K562 (cell line): ENCODE measurements around the gene ANKS1A. TPM values are rescaled to one million over a fixed set of nuclear protein-coding genes. Genes with fewer than 3 reads are reported as not detected.

Experiments used
- COPS2 ChIP-seq: fragments of 450-650 bp; conservative IDR thresholded peaks from 2 replicates; pipeline ENCODE4 v1.6.1; 2016; ENCODE audit warnings: mild to moderate bottlenecking, moderate library complexity
- CTCF ChIP-seq, 3 experiments: IDR thresholded peaks in 2 of 3; conservative IDR thresholded peaks in 1 of 3; 2 replicates each; pipeline ENCODE4 v1.5.1; 2011 to 2012; ENCODE audit warnings: low read length in 3 of 3, mild to moderate bottlenecking in 3 of 3, control low read depth in 2 of 3, improper control_type of control experiment in 1 of 3, inconsistent platforms in 1 of 3, low read depth in 1 of 3, mixed read lengths in 1 of 3, moderate library complexity in 1 of 3; ENCODE audit not compliant: insufficient read depth in 2 of 3
- DDX20 ChIP-seq: fragments of 450-650 bp; IDR thresholded peaks from 2 replicates; pipeline ENCODE4 v1.6.1; 2016; ENCODE audit warnings: missing genetic modification characterization, low read depth, mild to moderate bottlenecking, missing compliant biosample characterization, moderate library complexity
- ESRRA ChIP-seq: fragments of 450-650 bp; IDR thresholded peaks from 2 replicates; pipeline ENCODE4 v1.6.1; 2014; ENCODE audit warnings: low read depth, mild to moderate bottlenecking, moderate library complexity, borderline replicate concordance
- FOXO4 ChIP-seq: fragments of 450-650 bp; formaldehyde crosslinking; IDR thresholded peaks from 2 replicates; pipeline ENCODE4 v1.4.0; 2020; ENCODE audit warnings: mild to moderate bottlenecking, moderate library complexity
- KAT8 ChIP-seq: fragments of 450-650 bp; IDR thresholded peaks from 2 replicates; pipeline ENCODE4 v1.6.1; 2016; ENCODE audit warnings: low read depth, mild to moderate bottlenecking
- MBD1 ChIP-seq: fragments of 250-450 bp; sonication (Bioruptor Pico); IDR thresholded peaks from 2 replicates; pipeline ENCODE4 v1.8.0; 2022; ENCODE audit warnings: inconsistent platforms
- MEF2A ChIP-seq: IDR thresholded peaks from 2 replicates; pipeline ENCODE4 v1.6.1; 2011; ENCODE audit warnings: low read depth, mild to moderate bottlenecking, low read length, moderate library complexity; ENCODE audit not compliant: control insufficient read depth
- MEF2D ChIP-seq: conservative IDR thresholded peaks from 2 replicates; pipeline ENCODE4 v1.6.1; 2016; ENCODE audit warnings: low read depth, missing genetic modification characterization, missing compliant biosample characterization
- NFRKB ChIP-seq: fragments of 450-650 bp; IDR thresholded peaks from 2 replicates; pipeline ENCODE4 v1.6.1; 2016; ENCODE audit warnings: low read depth
- OTX1 ChIP-seq: fragments of 450-650 bp; formaldehyde crosslinking; IDR thresholded peaks from 2 replicates; pipeline ENCODE4 v1.4.0; 2022; ENCODE audit warnings: mild to moderate bottlenecking
- PBX2 ChIP-seq, 2 experiments: IDR thresholded peaks in 1 of 2; conservative IDR thresholded peaks in 1 of 2; 2 replicates each; pipeline ENCODE4 v1.6.1; 2016; ENCODE audit warnings: low read depth in 2 of 2, mild to moderate bottlenecking in 1 of 2, missing compliant biosample characterization in 1 of 2, missing genetic modification characterization in 1 of 2, moderate library complexity in 1 of 2
- PYGO2 ChIP-seq: fragments of 450-650 bp; IDR thresholded peaks from 2 replicates; pipeline ENCODE4 v1.6.1; 2016; ENCODE audit warnings: mild to moderate bottlenecking, missing genetic modification characterization, moderate library complexity, missing compliant biosample characterization
- THAP12 ChIP-seq: fragments of 250-450 bp; sonication (Bioruptor Pico); IDR thresholded peaks from 2 replicates; pipeline ENCODE4 v1.9.0; 2021; ENCODE audit warnings: mild to moderate bottlenecking, inconsistent platforms
- TRIM28 ChIP-seq: fragments of 450-650 bp; IDR thresholded peaks from 2 replicates; pipeline ENCODE4 v1.6.1; 2017
- ZBED1 ChIP-seq: IDR thresholded peaks from 2 replicates; pipeline ENCODE4 v1.6.1; 2014
- polyA plus RNA-seq, 8 experiments: library from polyadenylated mRNA; depleted of rRNA in 4 of 8; stranded (reverse) in 5 of 8; unstranded in 3 of 8; fragments of >200 nt; fragmentation: Nextera tagmentation in 2 of 8; fragmentation: Illumina TruSeq in 1 of 8; extraction: Ambion mirVana in 2 of 8; extraction: Trizol in 1 of 8; gene quantifications; 2 replicates each; pipeline versions ENCODE4 v1.2.1 to v1.2.3, GENCODE V29; 2011 to 2014; ENCODE audit warnings: inconsistent platforms in 1 of 8, missing spikeins in 1 of 8
- total RNA-seq, 7 experiments: library from RNA; depleted of rRNA in 6 of 7; stranded (reverse); fragments of >200 nt in 6 of 7; fragmentation: Illumina TruSeq in 2 of 7; extraction: Trizol in 2 of 7; gene quantifications; 2 replicates each; pipeline versions ENCODE4 v1.2.1 to v1.2.3, GENCODE V29; 2011 to 2021; ENCODE audit warnings: low replicate concordance in 1 of 7

The ANKS1A gene
- total and polyA plus RNA-seq, 9 of the 15 experiments (the other 6 are each of a cell fraction or from before 2014, with no cell fraction given): 1.1 to 13.8 (median 5.3) TPM

- TF ChIP-seq DDX20 (tag): no peak
- TF ChIP-seq OTX1 (CRISPR knock-in tag): no peak
- no peak for TF ChIP-seq ZBED1
- TF ChIP-seq THAP12 (CRISPR knock-in tag): no peak
- no peak for TF ChIP-seq PBX2 (CRISPR knock-in tag; IDR thresholded peaks at IDR 0.05; ENCODE audit: low read depth)
- TF ChIP-seq PBX2 (tag; conservative IDR thresholded peaks at IDR 0.05; ENCODE audit: low read depth): peak; percentile 60
- no peak for TF ChIP-seq COPS2
- no peak for TF ChIP-seq FOXO4 (CRISPR knock-in tag)
- no peak for TF ChIP-seq MBD1 (CRISPR knock-in tag)
- no peak for TF ChIP-seq CTCF (IDR thresholded peaks at IDR 0.05 in 2 of 3, conservative IDR thresholded peaks at IDR 0.05 in 1 of 3; ENCODE audit: insufficient read depth in 2 of 3, low read depth in 1 of 3, low read length in 3 of 3)
- TF ChIP-seq KAT8: no peak
- peak; percentile 86 for TF ChIP-seq MEF2D (tag)
- TF ChIP-seq MEF2A: peak; percentile 54; the same call in 1 of the 2 replicates
- TF ChIP-seq PYGO2 (tag): no peak
- TF ChIP-seq TRIM28: no peak
- no peak for TF ChIP-seq ESRRA
- TF ChIP-seq NFRKB: no peak
Observed at GRCh38 chr6:35011096-35012041, 122.3 kb downstream of the ANKS1A start (continued).
